SK-N-MC (cell line): ENCODE measurements around the gene PEPD.

Source experiments
- EZH2 ChIP-seq: fragments of 200-600 bp; sonication (generic); IDR thresholded peaks from one replicate; pipeline ENCODE4 v1.6.1; 2017; ENCODE audit warnings: antibody characterized with exemption
- FOXP2 ChIP-seq: optimal IDR thresholded peaks from 2 replicates; pipeline ENCODE3; 2011; ENCODE audit warnings: mild to moderate bottlenecking, moderate library complexity; ENCODE audit not compliant: insufficient read depth; ENCODE audit errors: extremely low read length, control extremely low read depth
- POLR2AphosphoS5 ChIP-seq: IDR thresholded peaks from 2 replicates; pipeline ENCODE4 v1.6.1; 2012; ENCODE audit warnings: mild to moderate bottlenecking, low read depth, low read length, borderline replicate concordance

GRCh38 chr19:33448159-33448516, 73.5 kb downstream of the PEPD start:
- no peak for TF ChIP-seq EZH2
- no peak for TF ChIP-seq POLR2AphosphoS5
- TF ChIP-seq FOXP2: no peak
